OCI-LY3 (cell line): ENCODE data around the gene ZC3H7B.

Experiments used
- CTCF ChIP-seq: fragments of 200-600, 300-600 bp; sonication (generic); IDR thresholded peaks from 2 replicates; pipeline ENCODE4 v1.5.1; 2014; ENCODE audit warnings: antibody characterized with exemption, low read length, low read depth
- EZH2phosphoT487 ChIP-seq: fragments of 200-600 bp; shearing (Covaris generic); IDR thresholded peaks from 2 replicates; pipeline ENCODE4 v1.6.1; 2018; ENCODE audit warnings: antibody characterized with exemption, mixed run types, low read depth

GRCh38 chr22:41338614-41339212 is 37.4 kb downstream of the ZC3H7B start:
- TF ChIP-seq CTCF (no peak), EZH2phosphoT487 (no peak)
